ENCODE results near the gene ATP6V1C2.
"Not testable (repeated sequence)": the region's sequence is repeated elsewhere in the genome, so short reads cannot be mapped to it uniquely, and the experiment has no call there.

ATP6V1C2 gene

DNA sequence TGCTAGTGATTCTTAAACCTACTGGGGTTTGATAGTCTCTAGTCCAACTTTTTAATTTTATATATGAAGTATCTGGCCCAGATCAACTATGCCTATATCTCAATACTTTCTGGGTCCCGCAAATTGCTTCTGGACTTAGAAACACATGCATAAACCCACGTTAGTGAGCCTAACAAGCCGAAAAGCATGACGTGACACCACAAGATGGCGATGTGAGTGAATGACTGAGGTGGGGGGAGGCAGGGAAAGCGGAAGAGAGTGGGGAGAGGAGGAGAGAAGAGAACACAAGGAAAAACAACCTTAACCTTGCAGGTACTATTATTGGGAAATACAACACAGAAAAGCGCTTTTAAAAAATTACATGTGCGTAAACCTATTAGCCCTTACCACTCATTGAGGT lies 77.4 kb downstream of the ATP6V1C2 start:
- Histone ChIP-seq H3K27me3 (ENCODE audit: control insufficient read depth, insufficient read depth, low read length) (no peaks in the 10 kb centered on the region), H3K4me3 (ENCODE audit: low read depth, low read length) (no peak overlapping the region), H3K9ac (ENCODE audit: low read length) (no peak overlapping the region), H3K27ac (ENCODE audit: low read depth, low read length) (no peak overlapping the region), H3K36me3 (ENCODE audit: control insufficient read depth, insufficient read depth, low read length) (peaks cover 78% of the 10 kb centered on the region), H3K4me1 (ENCODE audit: control insufficient read depth, insufficient read depth, low read length) (no peaks in the 10 kb centered on the region), H3K9me3 (ENCODE audit: control insufficient read depth, insufficient read depth, low read depth, low read length) (no peaks in the 10 kb centered on the region)

DNA sequence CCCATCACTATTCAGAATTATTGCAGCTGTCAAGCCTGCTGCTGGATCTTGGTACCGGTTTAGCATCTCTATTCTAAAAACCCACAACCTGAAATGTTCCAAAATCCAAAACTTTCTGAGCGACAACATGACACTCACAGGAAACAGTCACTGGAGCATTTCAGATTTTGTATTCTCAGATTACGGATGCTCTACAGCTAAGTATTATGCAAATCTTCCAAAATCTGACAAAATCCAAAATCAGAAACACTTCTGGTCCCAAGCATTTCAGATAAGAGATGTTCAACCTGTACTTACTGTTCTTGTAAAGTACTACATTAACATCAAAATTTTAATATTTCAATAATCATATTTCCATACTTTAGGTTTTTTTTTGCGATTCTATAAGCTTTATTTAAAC lies 78.7 kb downstream of the ATP6V1C2 start:
- peaks cover 67% of the 10 kb centered on the region for H3K36me3 ChIP-seq (ENCODE audit: control insufficient read depth, insufficient read depth, low read length)
- H3K4me1 ChIP-seq (ENCODE audit: control insufficient read depth, insufficient read depth, low read length): no peaks in the 10 kb centered on the region
- no peaks in the 10 kb centered on the region for H3K27me3 ChIP-seq (ENCODE audit: control insufficient read depth, insufficient read depth, low read length)
- H3K27ac ChIP-seq (ENCODE audit: low read depth, low read length): no peak overlapping the region
- H3K9me3 ChIP-seq (ENCODE audit: control insufficient read depth, insufficient read depth, low read depth, low read length): no peaks in the 10 kb centered on the region
- no peak overlapping the region for H3K9ac ChIP-seq (ENCODE audit: low read length)
- no peak overlapping the region for H3K4me3 ChIP-seq (ENCODE audit: low read depth, low read length)

DNA sequence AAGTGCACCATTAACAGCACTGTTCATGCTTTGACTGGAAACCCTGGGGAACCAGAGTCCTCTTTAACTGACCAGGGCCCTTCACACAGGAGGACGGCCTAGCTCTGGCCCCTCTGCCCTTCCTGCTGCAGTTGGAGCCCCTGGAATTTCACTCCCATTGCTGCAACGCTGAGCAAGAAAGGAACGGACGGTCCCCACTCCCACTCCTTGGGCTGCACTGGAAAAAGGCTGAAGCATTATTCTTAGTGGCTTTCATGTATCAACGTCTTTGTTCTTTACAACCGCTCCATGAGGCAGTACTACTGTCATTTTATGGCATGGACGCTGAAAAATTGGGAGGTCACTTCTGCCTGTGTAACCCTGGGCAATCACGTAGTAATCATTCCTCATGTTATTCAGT lies 81.2 kb downstream of the ATP6V1C2 start:
- H3K36me3 ChIP-seq (ENCODE audit: control insufficient read depth, insufficient read depth, low read length): peaks cover 45% of the 10 kb centered on the region
- H3K9ac ChIP-seq (ENCODE audit: low read length): no peak overlapping the region
- H3K4me3 ChIP-seq (ENCODE audit: low read depth, low read length): no peak overlapping the region
- no peak overlapping the region for H3K27ac ChIP-seq (ENCODE audit: low read depth, low read length)
- no peaks in the 10 kb centered on the region for H3K9me3 ChIP-seq (ENCODE audit: control insufficient read depth, insufficient read depth, low read depth, low read length)
- no peaks in the 10 kb centered on the region for H3K27me3 ChIP-seq (ENCODE audit: control insufficient read depth, insufficient read depth, low read length)
- no peaks in the 10 kb centered on the region for H3K4me1 ChIP-seq (ENCODE audit: control insufficient read depth, insufficient read depth, low read length)

DNA sequence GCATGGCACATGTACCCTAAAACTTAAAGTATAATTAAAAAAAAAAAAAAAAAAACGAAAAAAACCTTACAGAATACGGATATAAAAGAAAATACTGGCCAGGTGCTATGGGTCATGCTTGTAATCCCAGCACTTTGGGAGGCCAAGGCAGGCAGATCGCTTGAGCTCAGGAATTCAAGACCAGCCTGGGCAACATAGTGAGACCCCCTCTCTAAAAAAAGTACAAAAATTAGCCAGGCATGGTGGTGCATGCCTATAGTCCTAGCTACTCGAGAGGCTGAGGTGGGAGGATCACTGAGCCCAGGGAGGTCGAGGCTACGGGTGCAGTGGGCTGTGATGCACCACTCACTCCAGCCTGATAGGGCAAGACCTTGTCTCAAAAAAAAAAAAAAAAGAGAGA lies 84.6 kb downstream of the ATP6V1C2 start:
- not testable (repeated sequence) for H3K27me3 ChIP-seq (ENCODE audit: control insufficient read depth, insufficient read depth, low read length); H3K27ac ChIP-seq (ENCODE audit: low read depth, low read length); H3K4me3 ChIP-seq (ENCODE audit: low read depth, low read length); H3K9ac ChIP-seq (ENCODE audit: low read length); H3K9me3 ChIP-seq (ENCODE audit: control insufficient read depth, insufficient read depth, low read depth, low read length)
- H3K4me1 ChIP-seq (ENCODE audit: control insufficient read depth, insufficient read depth, low read length): peaks cover 13% of the 10 kb centered on the region
- peaks cover 33% of the 10 kb centered on the region for H3K36me3 ChIP-seq (ENCODE audit: control insufficient read depth, insufficient read depth, low read length)

DNA sequence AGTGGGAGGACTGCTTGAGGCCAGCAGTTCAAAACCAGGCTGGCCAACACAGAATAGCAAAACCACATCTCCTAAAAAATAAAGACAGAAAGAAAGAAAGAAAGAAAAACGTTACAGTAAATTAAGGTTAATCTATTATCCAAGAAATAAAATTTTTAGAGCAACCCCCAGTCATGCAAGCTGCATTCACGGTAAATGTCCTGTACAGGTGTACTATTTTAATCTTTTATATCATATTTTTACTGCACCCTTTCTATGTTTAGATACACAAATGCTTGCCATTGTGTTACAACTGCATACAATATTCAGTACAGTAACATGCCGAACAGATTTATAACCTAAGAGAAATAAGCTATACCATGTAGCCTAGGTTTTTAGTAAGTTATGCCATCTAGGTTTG lies 85.1 kb downstream of the ATP6V1C2 start:
- H3K4me3 ChIP-seq (ENCODE audit: low read depth, low read length): no peak overlapping the region
- peaks cover 30% of the 10 kb centered on the region for H3K36me3 ChIP-seq (ENCODE audit: control insufficient read depth, insufficient read depth, low read length)
- peaks cover 18% of the 10 kb centered on the region for H3K4me1 ChIP-seq (ENCODE audit: control insufficient read depth, insufficient read depth, low read length)
- no peaks in the 10 kb centered on the region for H3K27me3 ChIP-seq (ENCODE audit: control insufficient read depth, insufficient read depth, low read length)
- no peaks in the 10 kb centered on the region; the same call in 1 of the 2 replicates for H3K9me3 ChIP-seq (ENCODE audit: control insufficient read depth, insufficient read depth, low read depth, low read length)
- H3K9ac ChIP-seq (ENCODE audit: low read length): no peak overlapping the region
- H3K27ac ChIP-seq (ENCODE audit: low read depth, low read length): no peak overlapping the region

DNA sequence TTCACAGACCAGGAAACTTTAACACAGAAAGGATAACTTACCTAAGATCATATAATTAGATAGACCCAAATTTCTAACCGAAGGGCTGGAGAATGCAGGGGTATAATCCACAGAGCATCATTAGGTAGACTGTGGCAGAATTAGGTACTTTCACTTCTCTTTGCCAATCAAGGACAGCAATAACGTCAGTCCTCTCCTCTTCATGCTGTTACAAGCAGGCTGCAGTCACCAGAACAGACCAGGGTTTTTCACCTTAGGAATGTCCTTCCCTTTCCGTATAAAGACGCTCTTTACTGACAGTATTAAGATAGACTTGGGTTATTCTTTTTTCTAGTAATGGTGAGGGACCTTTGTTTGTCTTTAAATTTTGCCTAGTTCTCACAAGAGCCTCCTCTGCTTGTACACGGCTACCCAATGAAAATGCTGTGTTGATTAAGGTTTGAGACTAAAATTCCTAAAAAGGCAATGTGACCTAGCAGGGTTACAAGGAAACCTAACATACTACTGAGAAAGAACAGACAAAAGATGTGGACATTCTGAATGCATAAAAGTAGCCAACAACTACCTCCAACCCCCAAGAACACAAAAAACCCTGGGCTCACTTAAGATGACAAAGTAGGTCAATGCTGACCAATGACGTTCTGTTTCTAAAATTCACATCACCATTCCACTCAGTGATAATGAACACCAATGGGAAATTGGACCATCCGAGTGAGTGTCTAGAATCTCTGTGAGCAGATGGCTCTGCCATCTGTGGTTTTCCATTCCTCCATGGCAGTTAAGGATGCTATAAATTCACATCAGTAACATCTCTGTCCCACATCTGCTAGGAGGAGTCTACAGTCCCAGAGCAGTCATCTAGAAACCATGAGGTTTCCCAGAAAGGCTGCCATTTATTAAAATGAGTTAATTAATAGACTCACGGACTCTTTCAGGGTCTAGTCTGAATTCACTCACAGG lies 89.1 kb downstream of the ATP6V1C2 start:
- Histone ChIP-seq H3K4me1 (ENCODE audit: control insufficient read depth, insufficient read depth, low read length) (peaks cover 28% of the 10 kb centered on the region), H3K27me3 (ENCODE audit: control insufficient read depth, insufficient read depth, low read length) (no peaks in the 10 kb centered on the region), H3K4me3 (ENCODE audit: low read depth, low read length) (peak overlapping the region; percentile 83), H3K9me3 (ENCODE audit: control insufficient read depth, insufficient read depth, low read depth, low read length) (no peaks in the 10 kb centered on the region; the same call in 1 of the 2 replicates), H3K9ac (ENCODE audit: low read length) (peak overlapping the region; percentile 5), H3K27ac (ENCODE audit: low read depth, low read length) (no peak overlapping the region), H3K36me3 (ENCODE audit: control insufficient read depth, insufficient read depth, low read length) (peaks cover 17% of the 10 kb centered on the region)

DNA sequence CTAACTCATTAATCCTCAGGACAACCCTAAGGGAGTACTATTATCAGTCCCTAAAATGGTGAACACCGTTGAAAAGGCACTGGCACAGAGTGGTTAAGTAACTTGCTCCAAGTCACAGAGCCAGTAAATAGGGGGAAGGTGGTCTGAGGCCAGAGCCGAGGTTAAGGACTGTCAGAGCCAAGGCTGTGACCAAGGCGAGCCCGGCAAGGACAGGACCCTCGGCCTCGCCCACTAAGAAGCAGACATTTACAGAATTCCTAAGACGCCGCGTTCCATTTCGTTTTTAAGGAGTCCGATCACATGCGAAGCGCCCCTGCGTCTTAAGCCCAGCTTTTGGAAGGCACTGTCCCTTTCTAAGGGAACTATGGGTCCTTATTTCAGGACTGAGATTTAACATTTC lies 90.1 kb downstream of the ATP6V1C2 start:
- Histone ChIP-seq H3K4me3 (ENCODE audit: low read depth, low read length) (peak overlapping the region; percentile 83), H3K27ac (ENCODE audit: low read depth, low read length) (peak overlapping the region; percentile 78; the same call in 1 of the 2 replicates), H3K9me3 (ENCODE audit: control insufficient read depth, insufficient read depth, low read depth, low read length) (no peaks in the 10 kb centered on the region; the same call in 1 of the 2 replicates), H3K27me3 (ENCODE audit: control insufficient read depth, insufficient read depth, low read length) (no peaks in the 10 kb centered on the region), H3K4me1 (ENCODE audit: control insufficient read depth, insufficient read depth, low read length) (peaks cover 28% of the 10 kb centered on the region), H3K36me3 (ENCODE audit: control insufficient read depth, insufficient read depth, low read length) (peaks cover 17% of the 10 kb centered on the region), H3K9ac (ENCODE audit: low read length) (peak overlapping the region; percentile 85)

DNA sequence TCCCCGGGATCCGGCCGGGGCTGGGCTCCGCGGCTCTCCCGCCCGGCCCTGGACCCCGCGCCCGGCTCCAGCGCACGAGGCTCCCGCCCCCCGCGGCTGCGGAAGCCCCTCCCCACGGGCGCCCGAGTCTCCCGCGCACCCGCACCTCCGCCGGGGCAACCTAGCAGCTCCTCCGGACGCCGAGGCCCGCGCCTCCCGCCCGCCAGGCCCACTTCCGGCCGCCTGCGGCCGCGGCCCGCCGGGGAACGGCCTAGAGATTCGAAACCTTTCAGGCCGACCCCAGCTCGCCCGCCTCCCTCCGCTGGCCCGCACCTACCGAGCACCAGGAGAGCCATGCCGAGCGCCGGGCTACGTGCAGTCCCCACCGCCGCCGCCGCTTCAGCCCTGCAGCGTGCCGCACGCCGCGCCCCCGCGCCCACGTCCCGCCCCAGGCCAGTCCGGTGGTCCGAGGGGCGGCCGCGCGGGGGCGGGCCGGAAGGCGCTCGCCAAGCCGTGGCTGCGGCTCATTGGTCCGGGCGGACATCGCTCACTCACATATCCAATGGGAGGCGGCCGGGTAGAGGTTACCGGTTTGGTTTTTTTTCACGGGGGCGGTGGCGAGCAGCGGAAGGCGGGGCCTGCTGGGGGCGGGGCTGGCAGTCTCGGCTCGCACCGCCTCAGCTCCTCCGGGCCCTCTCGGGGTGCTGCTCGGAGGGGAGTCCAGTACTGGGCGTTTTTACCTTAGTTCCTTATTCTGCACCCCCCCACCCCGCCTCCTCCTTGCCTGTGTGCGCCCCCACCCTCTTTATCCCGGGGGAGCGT lies 91.1 kb downstream of the ATP6V1C2 start, which contains the start of gene PDIA6:
PDIA6 (minus strand) TSS at position 424 of the 801 bp plus-strand sequence; CDS start at position 335, 89 bp downstream.
- H3K36me3 ChIP-seq (ENCODE audit: control insufficient read depth, insufficient read depth, low read length): peaks cover 17% of the 10 kb centered on the region
- H3K4me1 ChIP-seq (ENCODE audit: control insufficient read depth, insufficient read depth, low read length): peaks cover 28% of the 10 kb centered on the region
- H3K9ac ChIP-seq (ENCODE audit: low read length): peak within 1 kb of the TSS; percentile 85
- H3K27ac ChIP-seq (ENCODE audit: low read depth, low read length): peak within 1 kb of the TSS; percentile 78; the same call in 1 of the 2 replicates
- H3K9me3 ChIP-seq (ENCODE audit: control insufficient read depth, insufficient read depth, low read depth, low read length): no peaks in the 10 kb centered on the region; the same call in 1 of the 2 replicates
- no peaks in the 10 kb centered on the region for H3K27me3 ChIP-seq (ENCODE audit: control insufficient read depth, insufficient read depth, low read length)
- H3K4me3 ChIP-seq (ENCODE audit: low read depth, low read length): peak within 1 kb of the TSS; percentile 83

DNA sequence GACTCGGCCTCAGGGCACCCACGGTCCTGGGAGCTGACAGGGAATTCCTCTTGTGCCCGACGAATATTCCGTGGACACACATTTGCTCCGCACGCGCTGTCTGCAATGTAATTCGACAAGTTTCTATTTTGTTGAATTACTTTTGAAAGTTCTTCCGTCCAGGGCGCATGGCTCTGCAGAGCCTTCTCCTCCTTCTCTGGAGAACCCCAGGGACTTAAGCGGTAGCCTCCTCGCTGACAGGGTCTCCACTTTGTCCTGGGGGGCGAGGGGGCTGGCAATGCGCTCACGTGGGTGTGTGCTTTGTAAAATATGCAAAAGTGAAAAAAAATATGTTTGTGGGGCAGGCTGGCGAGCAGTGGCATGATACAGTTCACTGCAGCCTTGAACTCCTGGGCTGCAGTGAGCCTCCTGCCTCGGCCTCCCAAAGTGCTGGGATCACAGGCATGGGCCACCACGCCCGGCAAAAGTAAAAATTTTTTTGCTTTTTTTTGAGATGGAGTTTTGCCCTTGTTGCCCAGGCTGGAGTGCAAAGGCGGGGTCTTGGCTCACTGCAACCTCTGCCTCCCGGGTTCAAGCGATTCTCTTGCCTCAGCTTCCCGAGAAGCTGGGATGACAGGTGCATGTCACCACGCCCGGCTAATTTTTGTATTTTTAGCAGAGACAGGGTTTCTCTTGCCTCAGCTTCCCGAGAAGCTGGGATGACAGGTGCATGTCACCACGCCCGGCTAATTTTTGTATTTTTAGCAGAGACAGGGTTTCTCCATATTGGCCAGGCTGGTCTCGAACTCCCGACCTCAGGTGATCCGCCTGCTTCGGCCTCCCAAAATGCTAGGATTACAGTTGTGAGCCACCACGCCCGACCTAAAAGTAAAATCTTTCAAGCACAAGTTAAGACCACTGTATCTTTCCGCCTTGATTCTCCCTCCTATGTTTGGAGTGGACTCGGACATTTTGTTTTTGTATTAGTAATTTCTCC lies 92.0 kb downstream of the ATP6V1C2 start:
- Histone ChIP-seq H3K4me3 (ENCODE audit: low read depth, low read length) (peak overlapping the region; percentile 83), H3K4me1 (ENCODE audit: control insufficient read depth, insufficient read depth, low read length) (peaks cover 28% of the 10 kb centered on the region)
- not testable (repeated sequence) for H3K9me3 ChIP-seq (ENCODE audit: control insufficient read depth, insufficient read depth, low read depth, low read length); H3K36me3 ChIP-seq (ENCODE audit: control insufficient read depth, insufficient read depth, low read length); H3K9ac ChIP-seq (ENCODE audit: low read length); H3K27ac ChIP-seq (ENCODE audit: low read depth, low read length); H3K27me3 ChIP-seq (ENCODE audit: control insufficient read depth, insufficient read depth, low read length)

DNA sequence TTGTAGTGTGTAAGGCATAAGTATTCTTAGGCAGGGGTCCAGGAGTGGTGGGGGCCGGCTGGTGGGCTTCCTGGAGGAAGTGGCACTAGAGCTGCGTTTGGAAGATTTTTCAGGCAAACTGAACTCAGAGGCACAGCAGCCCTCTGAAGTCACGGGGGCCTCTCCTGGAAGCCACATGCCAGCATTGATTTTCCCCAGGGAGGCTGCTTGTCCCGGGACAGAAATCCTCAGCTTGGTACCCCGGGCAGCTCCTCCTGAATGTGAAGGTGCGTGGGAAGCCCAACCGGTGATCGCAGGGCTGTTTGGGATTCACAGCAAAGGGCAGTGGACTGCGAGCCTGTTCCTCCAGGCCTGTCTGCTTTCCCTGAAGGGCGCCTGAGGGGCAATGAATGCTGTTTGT lies 92.7 kb downstream of the ATP6V1C2 start:
- H3K27ac ChIP-seq (ENCODE audit: low read depth, low read length): no peak overlapping the region
- H3K9me3 ChIP-seq (ENCODE audit: control insufficient read depth, insufficient read depth, low read depth, low read length): no peaks in the 10 kb centered on the region
- no peak overlapping the region for H3K4me3 ChIP-seq (ENCODE audit: low read depth, low read length)
- H3K9ac ChIP-seq (ENCODE audit: low read length): no peak overlapping the region
- peaks cover 28% of the 10 kb centered on the region for H3K4me1 ChIP-seq (ENCODE audit: control insufficient read depth, insufficient read depth, low read length)
- H3K27me3 ChIP-seq (ENCODE audit: control insufficient read depth, insufficient read depth, low read length): no peaks in the 10 kb centered on the region
- H3K36me3 ChIP-seq (ENCODE audit: control insufficient read depth, insufficient read depth, low read length): peaks cover 6% of the 10 kb centered on the region; the same call in 1 of the 2 replicates

All from HUES6 (cell line).